AG08396 (cell line): ENCODE data around the gene PLEKHH3.

Experiments
- DNase-seq: peaks from one replicate; pipeline ENCODE4 v3.0.0; 2012; ENCODE audit warnings: low spot score, mixed read lengths

Gene PLEKHH3

DNA sequence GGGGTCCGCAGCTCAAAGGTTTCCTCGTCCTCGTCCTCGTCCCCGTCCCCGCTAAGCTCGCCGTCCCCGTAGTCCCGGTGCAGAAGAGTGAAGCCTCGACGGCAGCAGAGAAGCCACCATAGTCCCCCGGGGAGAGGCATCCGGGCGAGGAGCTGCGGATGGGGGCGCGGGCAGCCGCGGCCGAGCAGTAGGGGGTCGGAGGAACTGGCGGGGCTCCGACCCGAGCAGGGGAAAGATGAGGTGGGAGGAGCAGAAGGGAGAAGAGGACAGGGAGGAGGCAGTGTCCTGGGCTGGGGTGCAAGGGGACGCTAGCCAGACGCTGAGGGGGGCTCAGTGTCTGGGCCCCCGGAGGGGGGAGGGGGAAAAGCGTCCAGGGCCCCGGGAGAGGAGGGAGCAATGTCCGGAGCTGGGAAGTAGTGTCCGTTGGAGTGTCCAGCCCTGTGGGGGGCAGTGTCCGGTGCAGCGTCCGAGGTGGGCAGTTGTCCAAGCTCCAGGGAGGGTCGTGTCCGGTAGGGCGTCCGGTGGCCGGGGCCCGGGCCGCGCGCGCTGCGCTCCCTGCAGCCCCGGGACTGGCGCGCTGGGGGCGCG is at the start of gene PLEKHH3:
TSS of gene PLEKHH3 (minus strand) at position 571 of the 588 bp plus-strand sequence. CDS start at position 140, 431 bp downstream.
- no peak for DNase-seq

DNA sequence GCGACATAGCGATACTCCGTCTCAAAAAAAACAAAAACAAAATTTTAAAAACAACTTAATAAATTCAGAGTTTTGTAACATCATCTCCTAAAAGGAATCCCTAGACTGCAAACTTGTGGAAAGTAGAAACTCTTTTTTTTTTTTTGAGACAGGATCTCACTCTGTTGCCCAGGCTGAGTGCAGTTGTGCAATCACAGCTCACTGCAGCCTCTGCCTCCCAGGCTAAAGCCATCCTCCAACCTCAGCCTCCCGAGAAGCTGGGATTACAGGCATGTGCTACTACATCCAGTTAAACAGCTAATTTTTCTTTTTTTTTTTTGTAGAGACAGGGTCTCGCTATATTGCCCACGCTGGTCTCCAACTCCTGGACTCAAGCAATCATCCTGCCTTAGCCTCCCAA is 48.3 kb upstream of the PLEKHH3 start:
- DNase-seq: no peak

DNA sequence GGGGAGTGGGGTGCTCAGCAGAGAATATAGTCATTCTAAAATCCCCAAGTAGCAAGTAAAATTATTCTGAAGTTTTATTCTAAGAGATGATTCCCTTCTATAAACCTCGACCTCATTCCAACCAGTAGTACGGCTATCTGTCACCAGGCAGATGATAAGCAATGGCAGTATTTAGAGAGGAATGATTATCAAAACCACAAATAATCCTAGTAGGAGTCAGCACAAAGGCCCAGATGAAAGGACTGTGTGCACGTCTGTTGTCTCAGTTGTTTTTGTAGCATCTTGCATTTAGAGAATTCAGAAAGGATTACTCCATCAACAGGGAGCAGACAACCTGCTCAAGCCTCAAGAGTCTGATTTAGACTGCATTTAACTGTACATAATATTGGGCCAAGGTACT is 46.8 kb upstream of the PLEKHH3 start:
- DNase-seq: no peak

DNA sequence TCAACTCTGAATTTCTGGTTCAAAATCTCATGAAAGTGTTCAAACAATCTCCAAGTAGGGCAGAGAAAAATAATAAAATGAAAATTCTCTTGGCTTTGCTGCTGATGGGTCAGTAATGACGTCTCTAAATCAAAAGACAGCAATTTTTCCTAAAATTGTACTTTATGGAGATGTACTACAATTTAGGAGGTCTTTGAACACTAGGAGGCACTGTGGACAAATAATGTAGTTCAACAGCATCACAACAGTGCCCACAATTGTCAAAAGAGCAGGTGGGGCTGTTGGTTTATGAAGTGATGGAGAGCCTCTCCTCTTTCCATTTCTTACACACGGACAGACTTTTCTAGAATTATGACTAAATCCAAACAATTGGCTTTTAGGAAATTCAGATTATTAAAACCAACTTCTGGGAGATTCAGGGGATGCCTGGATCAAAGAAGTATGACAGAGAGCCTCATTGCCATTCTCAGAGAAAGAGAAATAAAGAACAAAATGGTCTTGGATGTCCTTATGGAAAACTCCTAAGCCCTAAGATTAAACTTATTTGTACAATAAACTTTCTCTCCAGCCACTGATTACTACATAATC is 44.3 kb upstream of the PLEKHH3 start:
- DNase-seq: peak; percentile 55

- DNase-seq: no peak
Observed at GRCh38 chr17:42709561-42709960, 32.8 kb upstream of the PLEKHH3 start.

- no peak for DNase-seq
Observed at GRCh38 chr17:42708588-42708987, 31.8 kb upstream of the PLEKHH3 start.

DNA sequence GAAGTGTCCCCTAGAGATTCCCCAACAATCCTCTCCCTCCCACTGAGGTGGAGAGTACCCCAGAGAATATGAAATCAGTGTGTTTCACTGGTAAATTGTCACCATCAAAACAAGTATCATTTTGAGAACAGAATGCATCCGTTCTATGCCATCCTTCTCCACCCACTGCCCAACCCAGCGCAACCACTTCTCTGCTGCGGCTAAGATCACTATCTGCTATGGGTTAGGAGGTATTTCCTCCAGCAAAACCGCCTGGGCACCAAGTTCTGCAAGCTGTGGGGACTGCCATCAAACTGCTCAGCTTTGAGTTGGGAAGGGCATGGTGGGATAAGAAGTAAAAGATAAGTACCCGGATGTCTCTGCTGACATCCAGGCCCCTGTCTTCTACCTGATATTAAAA is 29.9 kb upstream of the PLEKHH3 start:
- no peak for DNase-seq

DNA sequence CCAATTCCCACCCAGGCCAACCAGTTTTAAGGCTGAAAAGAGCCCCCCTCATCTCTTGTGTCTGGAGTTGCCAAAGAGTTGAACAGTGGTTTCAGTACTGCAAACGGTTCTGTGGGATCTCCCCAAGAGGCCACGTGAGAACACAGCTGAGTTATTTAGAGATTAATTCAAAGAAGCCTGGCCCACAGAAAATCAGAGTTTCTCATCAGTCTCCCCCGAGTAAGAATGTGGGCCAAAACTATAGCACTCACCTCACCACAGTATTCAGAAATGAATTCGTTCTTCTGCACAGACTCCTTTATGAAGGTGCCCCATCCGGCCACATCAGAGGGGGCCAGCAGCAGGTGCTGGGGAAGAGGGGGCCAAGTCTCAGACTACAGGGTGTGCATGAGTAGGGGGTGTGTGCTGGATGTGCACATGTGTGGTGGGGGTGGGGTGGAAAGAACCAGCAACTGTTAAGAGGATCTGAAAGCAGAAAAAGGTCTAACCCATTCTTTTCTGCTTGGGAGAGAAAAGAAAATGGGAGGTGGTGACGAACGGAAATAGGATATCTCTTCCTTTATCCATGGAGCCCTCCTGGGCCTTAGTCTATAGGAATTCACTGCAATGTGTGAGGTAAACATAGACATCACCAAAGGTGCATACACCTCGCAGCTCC is 28.2 kb upstream of the PLEKHH3 start:
- no peak for DNase-seq

DNA sequence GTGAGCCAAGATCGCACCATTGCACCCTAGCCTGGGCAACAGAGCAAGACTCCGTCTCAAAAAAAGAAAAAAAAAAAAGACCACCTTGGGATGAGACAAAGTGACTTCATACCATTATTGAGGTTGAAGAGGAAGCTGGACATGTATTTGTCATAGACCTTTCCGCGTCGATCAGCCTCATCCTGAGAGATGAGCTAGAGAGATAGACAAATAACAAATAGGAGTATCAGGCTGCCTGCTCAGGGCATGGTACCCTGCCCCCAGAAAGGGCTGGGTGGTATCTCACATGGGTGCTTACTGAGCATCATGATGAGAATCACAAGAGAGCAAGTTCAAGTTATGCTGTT is 27.7 kb upstream of the PLEKHH3 start:
- DNase-seq: no peak

- DNase-seq: no peak
Observed at GRCh38 chr17:42702446-42702845, 25.7 kb upstream of the PLEKHH3 start.

DNA sequence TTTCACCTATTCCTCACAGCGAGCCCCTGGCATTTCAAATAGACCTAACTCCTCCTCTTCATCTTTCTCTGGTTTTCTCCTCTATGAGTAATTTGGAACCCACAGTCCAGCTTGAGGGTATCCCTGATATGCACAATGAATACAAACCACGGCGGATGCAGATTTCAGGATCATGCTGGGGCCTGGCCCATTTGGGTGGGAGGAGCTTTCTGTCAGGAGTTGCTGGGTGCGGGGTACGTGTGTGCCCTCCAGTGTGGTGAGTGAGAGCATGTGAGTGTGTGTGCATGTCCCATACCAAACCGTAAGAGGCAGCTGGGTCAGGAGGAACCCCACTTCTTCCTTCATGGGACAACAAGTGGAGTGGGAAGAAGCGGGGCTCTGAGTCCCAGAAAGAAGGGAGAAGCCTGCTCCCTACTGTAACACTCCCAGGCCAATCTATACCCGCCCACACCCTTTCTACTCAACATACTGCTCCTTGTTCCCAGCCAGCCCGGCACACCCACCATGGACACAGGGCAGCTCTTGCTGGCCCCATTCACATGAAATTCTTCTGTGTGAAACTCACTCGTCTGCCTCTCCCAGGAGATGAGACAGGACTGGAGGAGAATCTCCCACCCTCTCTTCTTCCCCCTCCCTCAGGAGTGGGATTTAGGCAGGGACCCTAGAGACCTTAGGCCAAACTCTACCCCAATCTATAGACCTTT is 23.9 kb upstream of the PLEKHH3 start:
- DNase-seq: no peak

DNA sequence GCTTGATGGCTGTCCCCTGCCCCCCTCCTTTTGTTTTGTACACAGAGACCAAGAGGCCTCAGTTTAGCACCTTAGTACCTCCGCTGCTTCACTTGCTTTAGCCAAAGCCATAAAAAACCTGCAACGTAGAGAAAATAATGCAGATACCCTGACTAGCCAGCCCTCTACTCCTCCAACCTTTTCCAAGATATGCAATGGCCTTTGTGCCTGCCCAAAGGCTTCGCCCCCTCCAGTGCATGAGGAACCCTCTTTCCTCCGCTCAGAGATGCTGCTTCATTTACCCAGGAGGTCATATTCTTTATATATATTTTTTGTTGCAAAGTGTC is 22.6 kb upstream of the PLEKHH3 start:
- DNase-seq: no peak

DNA sequence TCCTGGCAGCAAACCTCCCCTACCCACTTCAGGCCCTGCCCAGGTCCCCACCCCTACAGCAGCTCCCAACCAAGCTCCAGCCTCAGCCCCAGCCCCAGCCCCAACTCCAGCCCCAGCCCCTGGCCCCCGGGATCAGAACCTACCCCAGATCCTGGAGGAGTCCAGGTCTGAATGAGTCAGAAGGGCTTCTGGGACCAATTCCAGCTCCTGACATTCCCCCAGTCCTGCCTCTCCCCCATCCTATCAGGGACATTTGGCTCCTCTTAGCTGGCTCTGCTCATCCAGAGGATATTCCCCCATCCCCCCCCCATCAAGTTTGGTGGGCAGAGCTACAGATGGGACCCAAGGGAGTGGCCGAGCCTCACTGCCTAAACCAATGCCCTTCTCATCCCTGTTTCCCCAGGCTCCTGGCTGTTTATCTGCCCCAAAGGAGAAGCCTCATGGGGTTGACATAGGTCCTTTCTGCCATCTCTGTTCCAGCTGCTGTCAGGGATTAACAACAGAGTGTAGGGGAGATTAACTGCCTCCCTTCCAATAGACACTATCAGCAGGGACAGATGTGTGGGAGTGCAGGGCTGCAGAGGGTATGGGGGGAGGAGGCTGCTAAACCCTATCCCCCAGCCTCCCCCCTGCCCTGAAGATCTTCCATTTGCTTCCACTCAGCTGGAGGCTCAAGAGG is 22.1 kb upstream of the PLEKHH3 start:
- peak; percentile 86 for DNase-seq

GRCh38 chr17:42697108-42697811 is 20.5 kb upstream of the PLEKHH3 start:
- DNase-seq: peak; percentile 4

- no peak for DNase-seq
Observed at GRCh38 chr17:42695500-42695899, 18.7 kb upstream of the PLEKHH3 start.

DNA sequence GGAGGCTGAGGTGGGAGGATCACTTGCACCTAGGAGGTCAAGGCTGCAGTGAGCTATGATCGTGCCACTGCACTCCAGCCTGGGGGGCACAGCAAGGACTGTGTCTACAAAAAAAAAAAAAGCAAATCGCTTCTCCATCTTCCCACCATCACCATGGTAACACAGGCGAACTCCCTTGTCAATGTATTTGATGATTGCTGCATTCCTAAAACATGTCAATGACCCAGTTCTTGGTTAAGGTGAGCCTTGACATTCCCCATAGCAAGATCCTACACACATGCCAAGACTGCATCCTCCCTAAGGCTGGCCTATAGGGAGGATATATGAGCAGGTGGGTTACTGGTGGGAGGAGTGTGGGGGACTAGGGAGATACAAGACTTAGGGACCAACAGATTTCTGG is 17.7 kb upstream of the PLEKHH3 start:
- DNase-seq: no peak

DNA sequence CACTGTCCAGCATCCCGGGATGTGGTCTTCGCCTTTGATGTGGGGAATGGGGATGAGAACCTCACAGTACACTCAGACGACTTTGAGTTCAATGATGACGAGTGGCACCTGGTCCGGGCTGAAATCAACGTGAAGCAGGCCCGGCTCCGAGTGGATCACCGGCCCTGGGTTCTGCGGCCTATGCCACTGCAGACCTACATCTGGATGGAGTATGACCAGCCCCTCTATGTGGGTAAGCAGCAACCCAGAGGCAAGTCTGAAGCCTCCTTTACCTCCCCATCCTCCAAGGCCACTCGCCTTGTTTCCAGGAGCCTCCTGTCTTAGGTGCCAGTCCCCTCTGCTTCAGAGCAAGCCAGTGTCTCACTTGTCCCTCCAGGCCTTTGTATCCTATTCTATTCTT is 15.7 kb upstream of the PLEKHH3 start:
- no peak for DNase-seq

- DNase-seq: no peak
Observed at GRCh38 chr17:42691021-42691545, 14.3 kb upstream of the PLEKHH3 start.

DNA sequence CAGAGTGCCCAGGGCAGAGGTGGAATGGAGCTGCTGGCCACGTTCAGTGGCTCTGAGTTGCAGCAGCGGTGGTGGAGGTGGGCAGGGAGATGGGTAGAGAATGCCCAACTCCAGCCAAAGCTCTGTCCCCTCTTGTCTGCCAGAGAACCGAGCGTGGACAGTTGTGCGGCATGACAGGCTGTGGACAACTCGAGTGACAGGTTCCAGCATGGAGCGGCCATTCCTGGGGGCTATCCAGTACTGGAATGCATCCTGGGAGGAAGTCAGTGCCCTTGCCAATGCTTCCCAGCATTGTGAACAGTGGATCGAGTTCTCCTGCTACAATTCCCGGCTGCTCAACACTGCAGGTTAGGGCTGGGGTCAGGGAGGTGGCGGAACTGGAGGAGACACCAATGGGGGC is 13.8 kb upstream of the PLEKHH3 start:
- DNase-seq: no peak

DNA sequence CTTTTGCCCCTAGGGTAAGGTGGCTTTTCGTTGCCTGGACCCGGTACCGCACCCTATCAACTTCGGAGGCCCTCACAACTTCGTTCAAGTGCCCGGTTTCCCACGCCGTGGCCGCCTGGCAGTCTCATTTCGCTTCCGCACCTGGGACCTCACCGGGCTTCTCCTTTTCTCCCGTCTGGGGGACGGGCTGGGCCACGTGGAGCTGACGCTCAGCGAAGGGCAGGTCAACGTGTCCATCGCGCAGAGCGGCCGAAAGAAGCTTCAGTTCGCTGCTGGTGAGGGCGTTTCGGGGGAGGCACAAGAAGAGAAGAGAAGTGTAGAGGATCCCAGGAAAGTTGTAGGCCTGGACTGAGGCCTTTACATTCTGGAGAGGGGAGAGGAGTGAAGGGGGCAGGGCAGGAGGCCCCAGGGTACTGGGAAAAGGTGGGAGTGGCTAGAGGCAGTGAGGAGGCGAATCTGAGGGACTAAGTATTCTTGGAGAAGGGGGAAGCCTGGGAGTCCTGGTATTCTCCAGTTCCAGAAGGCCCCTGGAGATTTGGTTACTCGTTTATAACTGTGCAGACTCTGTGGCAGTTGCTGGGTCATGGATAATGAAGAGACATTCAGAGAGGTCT is 11.0 kb upstream of the PLEKHH3 start:
- DNase-seq: no peak

- no peak for DNase-seq
Observed at GRCh38 chr17:42686520-42687128, 9.8 kb upstream of the PLEKHH3 start.
